ENCODE measurements around the gene SCAPER. TPM values are rescaled to one million over a fixed set of nuclear protein-coding genes. Genes with fewer than 3 reads are reported as not detected.
"Not testable (repeated sequence)": the region's sequence is repeated elsewhere in the genome, so short reads cannot be mapped to it uniquely, and the experiment has no call there.

The SCAPER gene
- total and polyA plus RNA-seq, 4 donors = 3.3 to 18.0 (median 9.9) TPM

- Histone ChIP-seq H3K9ac (ENCODE audit: low read depth in 1 of 2, low read length in 2 of 2) (no peak overlapping the region), H3K4me3 (ENCODE audit: low read depth in 1 of 3, low read length in 3 of 3) (no peak overlapping the region), H3K36me3 (ENCODE audit: control insufficient read depth in 4 of 4, insufficient read depth in 3 of 4, low read depth in 1 of 4, low read length in 3 of 4) (no peaks in the 10 kb centered on the region), H3K4me1 (ENCODE audit: control insufficient read depth in 4 of 4, insufficient read depth in 4 of 4, low read length in 3 of 4) (peaks cover 0 to 15% (median 13%) of the 10 kb centered on the region in 4 donors), H3K9me3 (ENCODE audit: control insufficient read depth in 4 of 4, low read length in 3 of 4) (no peaks in the 10 kb centered on the region), H3K27ac (ENCODE audit: low read depth in 1 of 2, low read length in 2 of 2) (no peak overlapping the region), H3K27me3 (ENCODE audit: control insufficient read depth in 4 of 4, insufficient read depth in 4 of 4, low read length in 3 of 4) (no peaks in the 10 kb centered on the region)
- no peak for DNase-seq (ENCODE audit: low spot score)
- TF ChIP-seq MAX (IDR thresholded peaks at IDR 0.05) (no peak), JUND (IDR thresholded peaks at IDR 0.05) (no peak), TAF1 (conservative IDR thresholded peaks at IDR 0.05) (no peak), CTCF (IDR thresholded peaks at IDR 0.05; ENCODE audit: low read depth, low read length, missing input control) (no peak), NR2F2 (IDR thresholded peaks at IDR 0.05) (no peak), HNF4G (IDR thresholded peaks at IDR 0.05) (no peak), ATF3 (IDR thresholded peaks at IDR 0.05) (no peak), ZBTB33 (IDR thresholded peaks at IDR 0.05) (no peak), YY1 (IDR thresholded peaks at IDR 0.05) (no peak), REST (IDR thresholded peaks at IDR 0.05) (no peak), GABPA (IDR thresholded peaks at IDR 0.05 in 1 of 2, conservative IDR thresholded peaks at IDR 0.05 in 1 of 2) (no peak), EGR1 (IDR thresholded peaks at IDR 0.05; ENCODE audit: low read depth in 2 of 2) (no peak), RAD21 (IDR thresholded peaks at IDR 0.05) (no peak), FOXA1 (IDR thresholded peaks at IDR 0.05) (no peak), SP1 (IDR thresholded peaks at IDR 0.05) (no peak), FOXA2 (IDR thresholded peaks at IDR 0.05) (no peak), HNF4A (conservative IDR thresholded peaks at IDR 0.05) (no peak), RXRA (IDR thresholded peaks at IDR 0.05) (no peak)
- WGBS = 93% methylated on average over 2 of the region's 2 CpGs
Observed at GRCh38 chr15:76512971-76513370, 392.2 kb downstream of the SCAPER start.

GRCh38 chr15:76510663-76511062 lies 394.5 kb downstream of the SCAPER start:
- H3K9me3 ChIP-seq (ENCODE audit: control insufficient read depth in 4 of 4, low read length in 3 of 4); H3K27me3 ChIP-seq (ENCODE audit: control insufficient read depth in 4 of 4, insufficient read depth in 4 of 4, low read length in 3 of 4); H3K27ac ChIP-seq (ENCODE audit: low read depth in 1 of 2, low read length in 2 of 2); H3K36me3 ChIP-seq (ENCODE audit: control insufficient read depth in 4 of 4, insufficient read depth in 3 of 4, low read depth in 1 of 4, low read length in 3 of 4); H3K9ac ChIP-seq (ENCODE audit: low read depth in 1 of 2, low read length in 2 of 2); DNase-seq (ENCODE audit: low spot score); H3K4me3 ChIP-seq (ENCODE audit: low read depth in 1 of 3, low read length in 3 of 3): not testable (repeated sequence)
- WGBS = 97% methylated on average over 10 of the region's 10 CpGs
- peaks cover 0 to 15% (median 13%) of the 10 kb centered on the region in 4 donors for H3K4me1 ChIP-seq (ENCODE audit: control insufficient read depth in 4 of 4, insufficient read depth in 4 of 4, low read length in 3 of 4)
